ENCODE measurements around the gene ZNF79. TPM values are rescaled to one million over a fixed set of nuclear protein-coding genes. Genes with fewer than 3 reads are reported as not detected.

The ZNF79 gene
- total and polyA plus RNA-seq, 2 experiments from 2014 or later: 2.2 to 6.3 TPM

DNA sequence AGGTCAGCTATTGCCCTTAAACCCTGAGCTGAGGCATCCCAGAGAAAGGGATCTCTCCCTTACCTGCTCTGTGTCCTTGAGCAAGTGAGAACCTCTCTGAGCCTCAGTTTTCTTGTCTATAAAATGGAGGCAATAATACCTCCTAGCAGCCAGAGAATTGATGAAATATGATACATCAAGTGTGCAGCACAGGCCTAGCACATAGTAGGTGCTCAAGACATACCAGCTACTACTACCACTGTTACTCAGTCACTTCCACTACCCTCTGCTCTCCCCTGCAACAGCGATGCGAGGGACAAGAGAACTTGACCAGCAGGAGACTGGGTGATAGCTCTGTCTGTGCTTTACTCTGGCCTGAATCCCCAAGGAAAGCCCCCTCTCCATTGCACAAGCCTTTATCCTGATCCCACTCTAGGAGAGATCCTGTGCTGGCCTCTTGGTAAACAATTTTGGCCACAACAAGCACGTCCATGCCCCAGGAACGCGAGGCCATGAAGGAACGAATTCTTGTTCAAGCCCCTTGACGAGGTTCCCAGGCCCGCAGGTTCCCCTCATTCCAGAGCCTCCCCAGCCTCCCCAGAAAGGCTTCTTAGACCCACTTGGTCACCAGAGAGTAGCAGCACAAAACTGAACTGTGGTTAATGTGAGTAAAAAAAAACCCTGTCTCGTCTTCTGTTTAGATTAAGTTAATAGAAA lies 66.5 kb downstream of the ZNF79 start:
- peak overlapping the region; percentile 59; the same call in 1 of the 2 replicates for H3K27ac ChIP-seq (ENCODE audit: low read depth)
- H3F3A ChIP-seq (replicated peaks; ENCODE audit: low read depth): no peaks in the 10 kb centered on the region
- peaks cover 5% of the 10 kb centered on the region for H3K4me1 Mint-ChIP-seq
- ATAC-seq (no peak), DNase-seq (ENCODE audit: low spot score) (no peak)
- peaks cover 8% of the 10 kb centered on the region; the same call in 2 of the 3 replicates for H3K36me3 Mint-ChIP-seq (ENCODE audit: low read depth)
- no peaks in the 10 kb centered on the region for H3K9me3 Mint-ChIP-seq
- H3K4me3 ChIP-seq: no peak overlapping the region
- H2AFZ ChIP-seq: no peak overlapping the region
- TF ChIP-seq EZH2 (IDR thresholded peaks at IDR 0.05; ENCODE audit: low read depth, unreplicated experiment): no peak
- TF ChIP-seq CREB1 (CRISPR knock-in tag; IDR thresholded peaks at IDR 0.05; ENCODE audit: low read depth): no peak
- TF ChIP-seq, protein P1, sequence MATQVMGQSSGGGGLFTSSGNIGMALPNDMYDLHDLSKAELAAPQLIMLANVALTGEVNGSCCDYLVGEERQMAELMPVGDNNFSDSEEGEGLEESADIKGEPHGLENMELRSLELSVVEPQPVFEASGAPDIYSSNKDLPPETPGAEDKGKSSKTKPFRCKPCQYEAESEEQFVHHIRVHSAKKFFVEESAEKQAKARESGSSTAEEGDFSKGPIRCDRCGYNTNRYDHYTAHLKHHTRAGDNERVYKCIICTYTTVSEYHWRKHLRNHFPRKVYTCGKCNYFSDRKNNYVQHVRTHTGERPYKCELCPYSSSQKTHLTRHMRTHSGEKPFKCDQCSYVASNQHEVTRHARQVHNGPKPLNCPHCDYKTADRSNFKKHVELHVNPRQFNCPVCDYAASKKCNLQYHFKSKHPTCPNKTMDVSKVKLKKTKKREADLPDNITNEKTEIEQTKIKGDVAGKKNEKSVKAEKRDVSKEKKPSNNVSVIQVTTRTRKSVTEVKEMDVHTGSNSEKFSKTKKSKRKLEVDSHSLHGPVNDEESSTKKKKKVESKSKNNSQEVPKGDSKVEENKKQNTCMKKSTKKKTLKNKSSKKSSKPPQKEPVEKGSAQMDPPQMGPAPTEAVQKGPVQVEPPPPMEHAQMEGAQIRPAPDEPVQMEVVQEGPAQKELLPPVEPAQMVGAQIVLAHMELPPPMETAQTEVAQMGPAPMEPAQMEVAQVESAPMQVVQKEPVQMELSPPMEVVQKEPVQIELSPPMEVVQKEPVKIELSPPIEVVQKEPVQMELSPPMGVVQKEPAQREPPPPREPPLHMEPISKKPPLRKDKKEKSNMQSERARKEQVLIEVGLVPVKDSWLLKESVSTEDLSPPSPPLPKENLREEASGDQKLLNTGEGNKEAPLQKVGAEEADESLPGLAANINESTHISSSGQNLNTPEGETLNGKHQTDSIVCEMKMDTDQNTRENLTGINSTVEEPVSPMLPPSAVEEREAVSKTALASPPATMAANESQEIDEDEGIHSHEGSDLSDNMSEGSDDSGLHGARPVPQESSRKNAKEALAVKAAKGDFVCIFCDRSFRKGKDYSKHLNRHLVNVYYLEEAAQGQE (IDR thresholded peaks at IDR 0.05; ENCODE audit: unreplicated experiment): no peak
- TF ChIP-seq STAT1 (IDR thresholded peaks at IDR 0.05; ENCODE audit: unreplicated experiment): no peak
- TF ChIP-seq, protein P2, sequence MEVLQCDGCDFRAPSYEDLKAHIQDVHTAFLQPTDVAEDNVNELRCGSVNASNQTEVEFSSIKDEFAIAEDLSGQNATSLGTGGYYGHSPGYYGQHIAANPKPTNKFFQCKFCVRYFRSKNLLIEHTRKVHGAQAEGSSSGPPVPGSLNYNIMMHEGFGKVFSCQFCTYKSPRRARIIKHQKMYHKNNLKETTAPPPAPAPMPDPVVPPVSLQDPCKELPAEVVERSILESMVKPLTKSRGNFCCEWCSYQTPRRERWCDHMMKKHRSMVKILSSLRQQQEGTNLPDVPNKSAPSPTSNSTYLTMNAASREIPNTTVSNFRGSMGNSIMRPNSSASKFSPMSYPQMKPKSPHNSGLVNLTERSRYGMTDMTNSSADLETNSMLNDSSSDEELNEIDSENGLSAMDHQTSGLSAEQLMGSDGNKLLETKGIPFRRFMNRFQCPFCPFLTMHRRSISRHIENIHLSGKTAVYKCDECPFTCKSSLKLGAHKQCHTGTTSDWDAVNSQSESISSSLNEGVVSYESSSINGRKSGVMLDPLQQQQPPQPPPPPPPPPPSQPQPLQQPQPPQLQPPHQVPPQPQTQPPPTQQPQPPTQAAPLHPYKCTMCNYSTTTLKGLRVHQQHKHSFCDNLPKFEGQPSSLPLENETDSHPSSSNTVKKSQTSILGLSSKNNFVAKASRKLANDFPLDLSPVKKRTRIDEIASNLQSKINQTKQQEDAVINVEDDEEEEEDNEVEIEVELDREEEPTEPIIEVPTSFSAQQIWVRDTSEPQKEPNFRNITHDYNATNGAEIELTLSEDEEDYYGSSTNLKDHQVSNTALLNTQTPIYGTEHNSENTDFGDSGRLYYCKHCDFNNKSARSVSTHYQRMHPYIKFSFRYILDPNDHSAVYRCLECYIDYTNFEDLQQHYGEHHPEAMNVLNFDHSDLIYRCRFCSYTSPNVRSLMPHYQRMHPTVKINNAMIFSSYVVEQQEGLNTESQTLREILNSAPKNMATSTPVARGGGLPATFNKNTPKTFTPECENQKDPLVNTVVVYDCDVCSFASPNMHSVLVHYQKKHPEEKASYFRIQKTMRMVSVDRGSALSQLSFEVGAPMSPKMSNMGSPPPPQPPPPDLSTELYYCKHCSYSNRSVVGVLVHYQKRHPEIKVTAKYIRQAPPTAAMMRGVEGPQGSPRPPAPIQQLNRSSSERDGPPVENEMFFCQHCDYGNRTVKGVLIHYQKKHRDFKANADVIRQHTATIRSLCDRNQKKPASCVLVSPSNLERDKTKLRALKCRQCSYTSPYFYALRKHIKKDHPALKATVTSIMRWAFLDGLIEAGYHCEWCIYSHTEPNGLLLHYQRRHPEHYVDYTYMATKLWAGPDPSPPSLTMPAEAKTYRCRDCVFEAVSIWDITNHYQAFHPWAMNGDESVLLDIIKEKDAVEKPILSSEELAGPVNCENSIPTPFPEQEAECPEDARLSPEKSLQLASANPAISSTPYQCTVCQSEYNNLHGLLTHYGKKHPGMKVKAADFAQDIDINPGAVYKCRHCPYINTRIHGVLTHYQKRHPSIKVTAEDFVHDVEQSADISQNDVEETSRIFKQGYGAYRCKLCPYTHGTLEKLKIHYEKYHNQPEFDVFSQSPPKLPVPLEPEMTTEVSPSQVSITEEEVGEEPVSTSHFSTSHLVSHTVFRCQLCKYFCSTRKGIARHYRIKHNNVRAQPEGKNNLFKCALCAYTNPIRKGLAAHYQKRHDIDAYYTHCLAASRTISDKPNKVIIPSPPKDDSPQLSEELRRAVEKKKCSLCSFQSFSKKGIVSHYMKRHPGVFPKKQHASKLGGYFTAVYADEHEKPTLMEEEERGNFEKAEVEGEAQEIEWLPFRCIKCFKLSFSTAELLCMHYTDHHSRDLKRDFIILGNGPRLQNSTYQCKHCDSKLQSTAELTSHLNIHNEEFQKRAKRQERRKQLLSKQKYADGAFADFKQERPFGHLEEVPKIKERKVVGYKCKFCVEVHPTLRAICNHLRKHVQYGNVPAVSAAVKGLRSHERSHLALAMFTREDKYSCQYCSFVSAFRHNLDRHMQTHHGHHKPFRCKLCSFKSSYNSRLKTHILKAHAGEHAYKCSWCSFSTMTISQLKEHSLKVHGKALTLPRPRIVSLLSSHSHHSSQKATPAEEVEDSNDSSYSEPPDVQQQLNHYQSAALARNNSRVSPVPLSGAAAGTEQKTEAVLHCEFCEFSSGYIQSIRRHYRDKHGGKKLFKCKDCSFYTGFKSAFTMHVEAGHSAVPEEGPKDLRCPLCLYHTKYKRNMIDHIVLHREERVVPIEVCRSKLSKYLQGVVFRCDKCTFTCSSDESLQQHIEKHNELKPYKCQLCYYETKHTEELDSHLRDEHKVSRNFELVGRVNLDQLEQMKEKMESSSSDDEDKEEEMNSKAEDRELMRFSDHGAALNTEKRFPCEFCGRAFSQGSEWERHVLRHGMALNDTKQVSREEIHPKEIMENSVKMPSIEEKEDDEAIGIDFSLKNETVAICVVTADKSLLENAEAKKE (CRISPR knock-in tag; IDR thresholded peaks at IDR 0.05): no peak
- no peak for TF ChIP-seq ZNF331 (CRISPR knock-in tag; IDR thresholded peaks at IDR 0.05; ENCODE audit: low read depth)
- no peak for TF ChIP-seq POLR2AphosphoS5 (IDR thresholded peaks at IDR 0.05; ENCODE audit: low read depth)
- no peak for TF ChIP-seq EZH2phosphoT487 (IDR thresholded peaks at IDR 0.05; ENCODE audit: unreplicated experiment)
- TF ChIP-seq NANOG (IDR thresholded peaks at IDR 0.05; ENCODE audit: borderline replicate concordance): no peak
- no peak for TF ChIP-seq JUNB (IDR thresholded peaks at IDR 0.05; ENCODE audit: unreplicated experiment)
- no peak for TF ChIP-seq ZNF114 (CRISPR knock-in tag; IDR thresholded peaks at IDR 0.05)
- TF ChIP-seq, protein P3, sequence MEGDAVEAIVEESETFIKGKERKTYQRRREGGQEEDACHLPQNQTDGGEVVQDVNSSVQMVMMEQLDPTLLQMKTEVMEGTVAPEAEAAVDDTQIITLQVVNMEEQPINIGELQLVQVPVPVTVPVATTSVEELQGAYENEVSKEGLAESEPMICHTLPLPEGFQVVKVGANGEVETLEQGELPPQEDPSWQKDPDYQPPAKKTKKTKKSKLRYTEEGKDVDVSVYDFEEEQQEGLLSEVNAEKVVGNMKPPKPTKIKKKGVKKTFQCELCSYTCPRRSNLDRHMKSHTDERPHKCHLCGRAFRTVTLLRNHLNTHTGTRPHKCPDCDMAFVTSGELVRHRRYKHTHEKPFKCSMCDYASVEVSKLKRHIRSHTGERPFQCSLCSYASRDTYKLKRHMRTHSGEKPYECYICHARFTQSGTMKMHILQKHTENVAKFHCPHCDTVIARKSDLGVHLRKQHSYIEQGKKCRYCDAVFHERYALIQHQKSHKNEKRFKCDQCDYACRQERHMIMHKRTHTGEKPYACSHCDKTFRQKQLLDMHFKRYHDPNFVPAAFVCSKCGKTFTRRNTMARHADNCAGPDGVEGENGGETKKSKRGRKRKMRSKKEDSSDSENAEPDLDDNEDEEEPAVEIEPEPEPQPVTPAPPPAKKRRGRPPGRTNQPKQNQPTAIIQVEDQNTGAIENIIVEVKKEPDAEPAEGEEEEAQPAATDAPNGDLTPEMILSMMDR (conservative IDR thresholded peaks at IDR 0.05; ENCODE audit: low read depth in 2 of 2): no peak
- TF ChIP-seq, protein P4, sequence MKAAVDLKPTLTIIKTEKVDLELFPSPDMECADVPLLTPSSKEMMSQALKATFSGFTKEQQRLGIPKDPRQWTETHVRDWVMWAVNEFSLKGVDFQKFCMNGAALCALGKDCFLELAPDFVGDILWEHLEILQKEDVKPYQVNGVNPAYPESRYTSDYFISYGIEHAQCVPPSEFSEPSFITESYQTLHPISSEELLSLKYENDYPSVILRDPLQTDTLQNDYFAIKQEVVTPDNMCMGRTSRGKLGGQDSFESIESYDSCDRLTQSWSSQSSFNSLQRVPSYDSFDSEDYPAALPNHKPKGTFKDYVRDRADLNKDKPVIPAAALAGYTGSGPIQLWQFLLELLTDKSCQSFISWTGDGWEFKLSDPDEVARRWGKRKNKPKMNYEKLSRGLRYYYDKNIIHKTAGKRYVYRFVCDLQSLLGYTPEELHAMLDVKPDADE (IDR thresholded peaks at IDR 0.05): no peak
- no peak overlapping the region for H3K4me2 ChIP-seq
- no peak overlapping the region for H3K4me3 Mint-ChIP-seq
- no peak overlapping the region; the same call in 1 of the 2 replicates for H3K27ac Mint-ChIP-seq
- no peaks in the 10 kb centered on the region; the same call in 1 of the 2 replicates for H4K20me1 ChIP-seq (replicated peaks; ENCODE audit: insufficient read depth)
- H3K9me2 ChIP-seq (ENCODE audit: insufficient read depth): no peaks in the 10 kb centered on the region
- H3K79me2 ChIP-seq (replicated peaks; ENCODE audit: insufficient read depth): no peaks in the 10 kb centered on the region
- H3K4me1 ChIP-seq (ENCODE audit: insufficient read depth): no peaks in the 10 kb centered on the region
- no peaks in the 10 kb centered on the region; the same call in 1 of the 2 replicates for H3K36me3 ChIP-seq (ENCODE audit: insufficient read depth)
- no peaks in the 10 kb centered on the region for H3K27me3 ChIP-seq (ENCODE audit: insufficient read depth)
- H3K27me3 Mint-ChIP-seq (ENCODE audit: insufficient read depth, low read depth, poor library complexity): peaks cover 5% of the 10 kb centered on the region

All from GM23338 (cell line).